HG02943 (cell line): Measurements from ENCODE around the gene STKLD1.
"Not testable (repeated sequence)": the region's sequence is repeated elsewhere in the genome, so short reads cannot be mapped to it uniquely, and the experiment has no call there.

Source experiments
- ATAC-seq: cut with Tn5 transposase; IDR thresholded peaks from one replicate; pipeline ENCODE4 v1.9.1; 2021; ENCODE audit warnings: mild to moderate bottlenecking, low read depth, moderate library complexity; ENCODE audit not compliant: unreplicated experiment

Gene STKLD1

DNA sequence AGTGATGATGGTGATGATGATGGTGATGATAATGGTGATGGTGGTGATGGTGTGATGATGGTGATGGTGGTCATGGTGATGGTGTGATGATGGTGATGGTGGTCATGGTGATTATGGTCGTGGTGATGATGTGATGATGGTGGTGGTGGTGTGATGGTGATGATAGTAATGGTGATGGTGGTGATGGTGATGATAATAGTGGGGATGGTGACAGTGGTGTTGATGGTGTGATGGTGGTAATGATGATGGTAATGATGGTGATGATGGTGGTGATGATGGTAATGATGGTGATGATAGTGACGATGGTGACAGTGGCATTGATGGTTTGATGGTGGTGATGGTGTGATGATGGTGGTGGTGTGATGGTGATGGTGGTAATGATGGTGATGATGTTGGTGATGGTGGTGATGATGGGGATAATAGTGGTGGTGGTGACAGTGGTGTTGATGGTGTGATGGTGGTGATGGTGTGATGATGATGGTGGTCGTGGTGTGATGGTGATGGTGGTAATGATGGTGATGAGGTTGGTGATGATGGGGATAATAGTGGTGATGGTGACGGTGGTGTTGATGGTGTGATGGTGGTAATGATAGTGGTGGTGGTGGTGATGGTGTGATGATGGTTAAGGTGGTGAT, 6.5 kb downstream of the STKLD1 start:
- no peak for ATAC-seq

GRCh38 chr9:133383438-133383837, 7.3 kb downstream of the STKLD1 start:
- ATAC-seq, result no peak

DNA sequence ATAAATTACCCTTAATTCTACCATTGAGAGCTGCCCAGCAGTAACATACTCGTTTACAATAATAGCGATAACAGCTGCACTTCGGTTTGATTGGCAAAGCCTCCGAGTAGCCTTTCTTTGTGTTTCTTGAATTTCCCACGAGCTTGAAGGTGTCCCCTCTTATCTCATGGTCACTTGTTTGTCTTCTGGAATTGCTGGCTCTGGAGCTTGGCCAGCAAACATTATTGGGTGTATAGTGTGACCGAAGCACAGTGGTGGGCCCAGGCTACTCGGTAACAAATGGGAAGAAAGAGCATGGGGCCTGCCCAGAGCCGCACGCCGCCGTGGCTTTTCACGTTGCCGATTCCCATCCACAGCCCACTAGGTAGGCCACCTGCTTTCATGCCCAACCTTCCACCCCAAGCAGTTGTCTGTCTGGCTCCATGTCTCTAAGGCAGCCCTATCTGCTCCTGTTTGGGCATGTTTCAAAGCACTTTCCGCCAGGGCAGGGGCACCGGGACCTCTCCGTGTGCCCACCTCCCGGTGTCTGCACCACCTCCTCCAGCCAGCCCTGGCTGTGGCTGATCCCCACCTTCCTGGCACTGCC, 8.7 kb downstream of the STKLD1 start:
- no peak for ATAC-seq

- ATAC-seq, result no peak
Observed at GRCh38 chr9:133385452-133385851, 9.3 kb downstream of the STKLD1 start.

DNA sequence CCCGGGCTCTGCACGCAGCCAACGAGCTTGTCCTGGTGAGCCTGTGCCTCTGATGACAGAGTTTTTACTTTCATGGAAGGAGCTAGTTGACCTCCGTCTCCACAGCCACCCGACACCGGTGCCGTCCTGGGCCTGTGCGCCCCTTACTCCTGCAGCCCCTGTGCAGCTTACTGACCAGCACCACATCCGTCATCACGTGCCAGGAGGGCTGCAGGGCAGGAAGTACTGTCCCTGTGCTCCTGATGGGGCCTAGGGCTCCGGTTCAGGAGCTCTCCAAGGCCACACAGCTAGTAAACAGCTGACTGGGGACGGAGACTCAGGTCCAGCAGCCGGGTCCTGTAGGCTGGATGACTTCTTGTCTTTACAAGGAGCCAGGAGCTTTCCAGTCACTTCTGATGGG, 10.2 kb downstream of the STKLD1 start:
- ATAC-seq, result no peak

GRCh38 chr9:133387680-133388079, 11.5 kb downstream of the STKLD1 start:
- ATAC-seq, result no peak

GRCh38 chr9:133389025-133389557, 12.9 kb downstream of the STKLD1 start:
- ATAC-seq, result no peak

DNA sequence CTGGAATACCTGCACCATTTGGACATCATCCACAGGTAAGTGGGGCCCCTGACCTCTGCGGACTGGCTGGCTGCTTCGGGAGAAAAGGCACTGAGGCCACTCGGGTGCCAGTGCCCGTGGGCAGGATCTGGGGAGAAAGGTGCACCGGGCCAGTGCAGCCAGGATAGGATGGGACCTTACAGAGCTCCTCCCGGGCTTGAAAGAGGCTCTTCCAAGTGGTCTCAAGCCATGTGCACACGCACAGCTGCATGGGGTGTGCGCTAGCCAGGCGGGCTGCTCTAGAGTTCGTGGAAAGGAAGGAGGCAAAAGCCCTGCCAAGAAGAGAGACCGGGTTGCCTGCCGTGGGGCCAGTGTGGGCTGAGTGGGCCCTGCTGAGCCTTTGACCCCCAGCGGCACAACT, 13.4 kb downstream of the STKLD1 start:
- no peak for ATAC-seq

GRCh38 chr9:133390713-133391112, 14.5 kb downstream of the STKLD1 start:
- no peak for ATAC-seq

GRCh38 chr9:133391449-133391848, 15.3 kb downstream of the STKLD1 start:
- not testable (repeated sequence) for ATAC-seq

- ATAC-seq, result not testable (repeated sequence)
Observed at GRCh38 chr9:133392308-133392707, 16.1 kb downstream of the STKLD1 start.

- ATAC-seq, result no peak
Observed at GRCh38 chr9:133393399-133393798, 17.2 kb downstream of the STKLD1 start.

DNA sequence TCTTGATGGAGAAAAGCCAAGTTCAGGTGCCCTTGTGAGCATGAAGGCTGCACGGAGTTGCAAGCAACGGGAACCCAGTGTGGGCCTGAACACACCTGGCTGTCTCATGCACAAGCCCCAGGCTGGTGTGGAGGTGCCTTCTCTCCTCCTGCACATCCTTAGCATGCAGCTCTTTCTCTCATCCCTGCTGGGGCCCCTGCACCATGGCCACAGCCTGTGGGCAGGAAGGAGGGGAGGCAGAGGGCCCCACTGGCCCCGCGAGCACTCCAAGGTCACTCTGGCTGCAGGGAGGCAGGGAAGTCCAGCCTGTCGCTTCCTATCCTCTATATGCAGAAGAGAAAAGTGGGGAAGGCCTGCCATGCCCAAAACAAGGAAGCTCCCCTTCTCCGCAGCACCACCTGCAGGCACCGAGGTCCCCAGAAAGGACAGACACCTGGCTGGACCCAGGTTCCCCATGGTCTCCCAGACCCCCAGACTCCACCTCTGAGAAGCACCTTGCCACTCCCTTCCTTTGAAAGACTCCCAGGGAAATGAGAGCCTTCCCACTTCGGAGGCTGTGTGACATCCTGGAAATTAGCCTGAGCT, 18.6 kb downstream of the STKLD1 start:
- no peak for ATAC-seq

DNA sequence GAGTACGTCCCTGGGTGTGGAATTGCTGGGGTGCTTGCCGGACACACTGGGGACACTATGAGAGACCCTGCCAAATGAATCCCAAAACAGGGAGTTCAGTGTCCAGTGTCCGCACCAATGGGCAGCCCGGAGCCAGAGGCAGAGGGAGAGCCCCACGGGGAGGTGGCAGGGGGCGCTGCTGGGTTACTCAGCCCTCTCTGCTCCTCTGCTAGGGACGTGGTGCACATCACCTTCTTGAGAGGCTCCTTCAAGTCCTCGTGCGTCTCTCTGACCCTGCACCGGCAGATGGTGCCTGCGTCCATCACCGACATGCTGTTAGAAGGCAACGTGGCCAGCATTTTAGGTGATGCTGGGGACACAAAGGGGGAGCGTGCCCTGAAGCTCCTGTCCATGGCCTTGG, 20.8 kb downstream of the STKLD1 start:
- ATAC-seq, result no peak

DNA sequence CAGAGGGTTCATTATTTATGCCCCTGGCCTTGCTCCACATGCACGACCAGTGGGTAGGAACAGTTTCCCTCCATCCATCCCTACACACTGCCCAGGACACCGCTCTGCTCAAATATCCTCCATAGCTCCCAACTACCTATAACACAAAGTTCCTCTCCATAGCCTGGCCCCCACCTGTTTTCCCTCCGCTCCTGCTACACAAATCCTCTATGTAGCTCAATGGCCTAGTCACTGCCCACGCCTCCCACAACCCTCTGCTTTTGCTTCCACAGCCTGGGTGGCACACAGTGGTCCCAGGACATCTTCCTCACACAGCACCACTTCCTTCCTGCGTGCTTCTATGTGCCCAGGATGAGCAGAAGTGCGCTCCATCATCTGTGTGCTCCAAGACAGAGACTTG, 21.2 kb downstream of the STKLD1 start:
- ATAC-seq, result no peak

DNA sequence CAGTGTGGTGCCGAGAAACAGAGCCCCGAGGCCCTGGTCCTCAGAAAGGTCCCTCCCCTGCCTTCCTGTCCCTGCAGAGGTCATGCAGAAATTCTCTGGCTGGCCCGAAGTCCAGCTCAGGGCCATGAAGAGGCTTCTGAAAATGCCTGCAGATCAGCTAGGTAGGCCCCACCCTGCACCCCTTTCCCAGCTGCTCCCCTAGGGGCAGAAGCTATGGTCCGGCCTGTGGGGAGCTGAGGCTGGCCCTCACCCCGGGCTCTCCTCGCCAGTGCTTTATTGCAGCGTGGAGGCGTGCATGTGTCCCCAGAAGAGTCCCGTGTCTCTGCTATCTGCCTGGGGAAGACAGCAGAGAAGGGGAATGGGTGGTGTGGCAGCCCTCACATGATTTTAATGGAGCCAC, 21.7 kb downstream of the STKLD1 start:
- no peak for ATAC-seq

- ATAC-seq, result no peak
Observed at GRCh38 chr9:133400292-133400691, 24.1 kb downstream of the STKLD1 start.

DNA sequence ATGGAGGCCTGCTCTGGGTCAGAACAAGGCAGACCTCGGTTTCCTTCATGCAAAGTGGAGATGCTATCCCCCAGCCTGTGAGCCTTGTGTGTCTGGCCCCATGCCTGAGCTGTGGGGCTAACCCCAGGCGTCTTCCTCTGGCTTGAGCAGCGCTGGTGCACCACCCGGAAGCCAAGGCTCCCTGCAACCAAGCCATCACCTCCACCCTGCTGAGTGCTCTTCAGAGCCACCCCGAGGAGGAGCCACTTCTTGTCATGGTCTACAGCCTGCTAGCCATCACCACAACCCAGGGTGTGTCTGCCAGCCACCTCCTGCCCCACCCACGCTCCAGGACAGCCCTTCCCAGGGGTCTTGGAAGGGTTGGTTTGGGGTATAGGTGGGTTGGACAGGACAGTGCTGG, 25.4 kb downstream of the STKLD1 start:
- no peak for ATAC-seq

DNA sequence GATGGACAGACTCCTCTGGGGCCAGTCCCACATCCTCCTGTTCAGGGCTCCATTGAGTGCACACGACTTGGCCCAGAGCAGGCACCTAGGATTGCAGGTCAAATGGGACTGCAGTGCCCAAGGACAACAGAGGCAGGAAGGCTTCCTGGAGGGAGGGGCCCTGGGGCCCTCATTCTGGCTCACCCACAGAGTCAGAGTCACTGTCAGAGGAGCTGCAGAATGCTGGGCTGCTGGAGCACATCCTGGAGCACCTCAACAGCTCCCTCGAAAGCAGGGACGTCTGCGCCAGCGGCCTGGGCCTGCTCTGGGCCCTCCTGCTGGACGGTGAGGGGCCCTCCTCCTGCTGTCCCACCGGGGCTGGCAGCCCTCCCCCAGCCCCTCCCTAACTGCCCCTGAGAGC, 26.5 kb downstream of the STKLD1 start:
- no peak for ATAC-seq

- no peak for ATAC-seq
Observed at GRCh38 chr9:133403766-133404453, 27.7 kb downstream of the STKLD1 start.

DNA sequence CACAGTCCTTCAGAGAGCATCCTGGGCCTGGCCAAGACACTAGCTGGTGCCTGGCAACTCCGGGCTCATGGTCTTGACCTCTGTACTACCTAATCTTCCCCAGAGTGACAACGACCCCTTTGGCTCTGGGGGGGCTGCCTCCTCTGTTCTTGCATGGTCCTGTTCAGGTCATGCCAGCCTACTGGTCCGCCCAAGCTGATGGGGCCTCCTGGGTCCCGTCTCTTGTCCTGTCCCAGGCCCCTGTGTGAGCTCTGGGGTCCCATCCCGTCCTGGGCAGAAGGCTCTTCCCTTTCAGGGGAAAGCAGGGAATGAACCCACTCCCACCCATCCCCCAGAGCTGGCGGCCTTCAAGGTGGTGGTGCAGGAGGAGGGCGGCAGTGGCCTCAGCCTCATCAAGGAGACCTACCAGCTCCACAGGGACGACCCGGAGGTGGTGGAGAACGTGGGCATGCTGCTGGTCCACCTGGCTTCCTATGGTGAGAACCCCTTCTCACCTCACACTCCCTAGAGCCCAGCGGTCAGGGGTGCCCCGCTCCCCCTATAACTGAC, 28.4 kb downstream of the STKLD1 start:
- ATAC-seq, result no peak
